GM19324 (cell line): ENCODE data around the gene MYOM3.

Experiments used
- ATAC-seq: cut with Tn5 transposase; IDR thresholded peaks from one replicate; pipeline ENCODE4 v1.9.1; 2021; ENCODE audit warnings: mild to moderate bottlenecking, moderate library complexity; ENCODE audit not compliant: unreplicated experiment, low FRiP score

The MYOM3 gene

GRCh38 chr1:24098943-24099638 is 12.8 kb downstream of the MYOM3 start:
- ATAC-seq = no peak

- no peak for ATAC-seq
These were observed 13.8 kb downstream of the MYOM3 start for GRCh38 chr1:24098102-24098501.

- no peak for ATAC-seq
These were observed 14.3 kb downstream of the MYOM3 start for GRCh38 chr1:24097663-24098062.

GRCh38 chr1:24096739-24097103 is 15.2 kb downstream of the MYOM3 start:
- no peak for ATAC-seq

GRCh38 chr1:24096009-24096738 is 15.8 kb downstream of the MYOM3 start:
- no peak for ATAC-seq

- ATAC-seq = no peak
These were observed 16.6 kb downstream of the MYOM3 start for GRCh38 chr1:24095140-24095859.

GRCh38 chr1:24094554-24094953 is 17.4 kb downstream of the MYOM3 start:
- ATAC-seq = no peak

DNA sequence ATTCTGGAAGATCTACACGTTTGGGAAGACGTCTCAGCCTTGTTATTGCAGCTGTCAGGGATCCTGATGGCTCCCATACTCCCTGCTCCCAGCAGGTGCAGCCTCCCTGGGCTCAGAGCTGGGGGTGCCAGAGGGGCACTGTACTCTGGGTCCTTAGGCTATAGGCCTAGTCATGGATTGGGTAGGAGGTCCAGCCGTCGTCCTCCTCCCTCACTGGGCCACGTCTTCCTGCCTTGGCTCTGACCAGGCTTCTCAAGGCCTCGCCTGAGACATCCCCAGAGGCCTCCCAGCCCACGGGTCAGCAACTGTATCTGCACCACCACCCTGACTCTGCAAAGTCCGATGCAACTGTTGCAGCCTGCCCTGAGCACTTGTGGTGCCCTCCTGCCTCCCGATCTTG is 18.2 kb downstream of the MYOM3 start:
- ATAC-seq = no peak

DNA sequence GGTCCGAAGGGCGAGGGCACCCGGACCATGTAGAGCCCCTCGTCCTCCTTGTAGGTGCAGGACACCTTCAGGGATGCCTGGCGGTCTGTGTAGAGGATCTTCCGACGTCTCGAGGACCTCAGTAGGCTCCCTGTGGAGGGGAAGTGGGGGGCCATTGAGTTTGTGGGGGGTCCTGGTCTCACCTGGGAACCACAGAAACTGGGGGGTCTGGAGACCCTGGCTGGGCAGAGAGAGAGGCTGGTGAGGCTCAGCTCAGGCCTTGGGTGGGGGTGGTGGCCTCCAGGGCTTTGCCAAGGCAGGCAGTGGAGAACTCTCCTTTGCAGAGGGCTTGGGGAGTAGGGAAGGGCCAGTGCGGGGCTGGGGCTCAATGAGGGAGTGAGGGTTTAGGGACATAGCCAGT is 19.0 kb downstream of the MYOM3 start:
- no peak for ATAC-seq

GRCh38 chr1:24091971-24092482 is 19.9 kb downstream of the MYOM3 start:
- no peak for ATAC-seq

GRCh38 chr1:24090736-24091135 is 21.2 kb downstream of the MYOM3 start:
- ATAC-seq = no peak

- no peak for ATAC-seq
These were observed 22.0 kb downstream of the MYOM3 start for GRCh38 chr1:24089743-24090555.

GRCh38 chr1:24089027-24089742 is 22.8 kb downstream of the MYOM3 start:
- ATAC-seq = no peak

- ATAC-seq = no peak
These were observed 25.5 kb downstream of the MYOM3 start for GRCh38 chr1:24086466-24086865.

GRCh38 chr1:24085546-24085945 is 26.4 kb downstream of the MYOM3 start:
- ATAC-seq = no peak

- no peak for ATAC-seq
These were observed 26.9 kb downstream of the MYOM3 start for GRCh38 chr1:24085007-24085406.

DNA sequence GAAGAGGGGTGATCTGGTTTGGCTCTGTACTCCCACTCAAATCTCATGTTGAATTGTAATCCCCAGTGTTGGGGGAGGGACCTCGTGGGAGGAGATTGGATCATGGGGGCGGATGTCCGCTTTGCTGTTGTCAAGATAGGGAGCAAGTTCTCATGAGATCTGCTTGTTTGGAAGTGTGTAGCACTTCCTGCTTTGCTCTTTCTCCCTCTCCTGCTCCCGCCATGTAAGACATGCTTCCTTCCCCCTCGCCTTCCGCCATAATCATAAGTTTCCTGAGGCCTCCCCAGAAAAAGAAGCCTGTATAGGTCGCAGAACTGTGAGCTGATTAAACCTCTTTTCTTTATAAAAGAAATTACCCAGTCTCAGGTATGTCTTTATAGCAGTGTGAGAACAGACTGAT is 27.9 kb downstream of the MYOM3 start:
- no peak for ATAC-seq

- ATAC-seq = no peak
These were observed 29.6 kb downstream of the MYOM3 start for GRCh38 chr1:24082372-24082771.

DNA sequence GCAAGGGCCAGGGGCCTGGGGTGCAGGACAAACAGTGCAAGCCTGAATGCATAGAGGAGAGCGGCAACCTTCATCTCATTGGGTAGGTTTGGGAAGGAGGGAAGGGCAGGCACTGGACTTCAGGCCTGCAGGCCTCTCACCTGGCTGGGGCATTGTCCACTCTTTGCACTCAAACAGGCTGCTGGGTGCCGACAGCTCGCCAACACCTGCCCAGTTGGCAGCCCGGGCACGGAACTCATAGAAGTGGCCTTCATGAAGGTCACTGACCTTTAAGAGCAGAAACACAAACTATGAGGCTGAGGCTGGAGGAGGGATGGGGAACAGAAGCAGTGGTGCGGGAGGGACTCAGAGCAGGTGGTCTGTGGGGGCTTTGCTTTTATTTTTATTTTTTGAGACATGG is 30.7 kb downstream of the MYOM3 start:
- no peak for ATAC-seq

GRCh38 chr1:24080131-24080530 is 31.8 kb downstream of the MYOM3 start:
- ATAC-seq = no peak
